Right lobe of liver (tissue), 4 donors: ENCODE results near the gene PRPF38A.

Experiments used
- CTCF ChIP-seq, 4 donors: fragments of 200-600 bp in 3 of 4; fragments of 450-650 bp in 1 of 4; IDR thresholded peaks; one replicate each; pipeline versions ENCODE4 v1.5.1 to v1.8.0; 2016 to 2022; ENCODE audit warnings: antibody characterized with exemption in 4 of 4, mild to moderate bottlenecking in 2 of 4
- POLR2A ChIP-seq: fragments of 450-650 bp; IDR thresholded peaks from one replicate; pipeline ENCODE4 v1.6.1; 2017; ENCODE audit warnings: antibody characterized with exemption, mild to moderate bottlenecking
- donor health status: DM: no; HTN: no; CAD: no.
- donor health status: DM: no; HTN: no; CAD: no.
- donor health status: DM: no; HTN: yes; CAD: no.

- TF ChIP-seq CTCF (IDR thresholded peaks at IDR 0.05) = no peak
- TF ChIP-seq POLR2A = no peak
Observed at GRCh38 chr1:52359676-52360594, 44.5 kb upstream of the PRPF38A start.
